HG03342 (cell line): ENCODE results near the gene CACYBP.

ENCODE experiments used
- ATAC-seq: cut with Tn5 transposase; IDR thresholded peaks from one replicate; pipeline ENCODE4 v1.9.1; 2021; ENCODE audit warnings: mild to moderate bottlenecking, moderate library complexity; ENCODE audit not compliant: unreplicated experiment

CACYBP gene

GRCh38 chr1:174971902-174972301 is 27.8 kb upstream of the CACYBP start:
- ATAC-seq = no peak

GRCh38 chr1:174974711-174975119 is 25.0 kb upstream of the CACYBP start:
- no peak for ATAC-seq

- ATAC-seq = no peak
These were observed 24.0 kb upstream of the CACYBP start for GRCh38 chr1:174975764-174976163.

GRCh38 chr1:174976436-174977108 is 23.2 kb upstream of the CACYBP start:
- no peak for ATAC-seq

GRCh38 chr1:174982971-174983689 is 16.6 kb upstream of the CACYBP start:
- no peak for ATAC-seq

GRCh38 chr1:174984952-174985351 is 14.8 kb upstream of the CACYBP start:
- ATAC-seq = no peak

GRCh38 chr1:174988539-174988938 is 11.2 kb upstream of the CACYBP start:
- no peak for ATAC-seq

GRCh38 chr1:174988986-174989385 is 10.8 kb upstream of the CACYBP start:
- no peak for ATAC-seq

- no peak for ATAC-seq
These were observed 10.1 kb upstream of the CACYBP start for GRCh38 chr1:174989536-174990220.

- ATAC-seq = peak; percentile 70
These were observed 9.3 kb upstream of the CACYBP start for GRCh38 chr1:174990382-174990999.

- ATAC-seq = no peak
These were observed 8.3 kb upstream of the CACYBP start for GRCh38 chr1:174991473-174991872.

- no peak for ATAC-seq
These were observed 4.6 kb upstream of the CACYBP start for GRCh38 chr1:174995121-174995520.

- ATAC-seq = no peak
These were observed 3.8 kb upstream of the CACYBP start for GRCh38 chr1:174995916-174996315.

- no peak for ATAC-seq
These were observed 3.3 kb upstream of the CACYBP start for GRCh38 chr1:174996476-174996875.

- ATAC-seq = no peak
These were observed 2.7 kb upstream of the CACYBP start for GRCh38 chr1:174997041-174997440.

- peak; percentile 2 for ATAC-seq
These were observed 1.1 kb upstream of the CACYBP start for GRCh38 chr1:174998569-174999215.

- peak; percentile 75 for ATAC-seq
These were observed 371 bp upstream of the CACYBP start for GRCh38 chr1:174999216-174999935.

GRCh38 chr1:175000697-175001187 is 995 bp downstream of the CACYBP start:
- no peak for ATAC-seq

- ATAC-seq = no peak
These were observed 3.3 kb downstream of the CACYBP start for GRCh38 chr1:175002910-175003517.

GRCh38 chr1:175003521-175003920 is 3.8 kb downstream of the CACYBP start:
- ATAC-seq = no peak
